GM12878 (cell line): ENCODE results near the gene EP400. TPM values are rescaled to one million over a fixed set of nuclear protein-coding genes. Genes with fewer than 3 reads are reported as not detected.

ENCODE experiments used
- ATAC-seq: fragments of 200-7000 bp; cut with Tn5 transposase; 3 replicates; pipeline ENCODE4 v1.9.1; 2020; ENCODE audit warnings: mild to moderate bottlenecking, moderate library complexity
- BruUV-seq: library from RNA; stranded (reverse); fragments of 400-500 nt; replicated peaks from 2 replicates; lab custom pipeline; 2021; lab: Mats Ljungman, UMichigan
- CTCF ChIA-PET: fragments of 300-600 bp; sonication (Branson Sonifier 250); formaldehyde crosslinking; extraction: SDS; loops from one replicate; lab custom pipeline; 2021; ENCODE audit warnings: inconsistent platforms; lab: Yijun Ruan, JAX
- POLR2A ChIA-PET: fragments of 350-600 bp; formaldehyde crosslinking; extraction: SDS; loops from one replicate; lab custom pipeline; 2021; ENCODE audit warnings: inconsistent platforms; lab: Charles Lee
- RAD21 ChIA-PET: fragments of 300-600 bp; sonication (Branson Sonifier 250); formaldehyde crosslinking; loops from one replicate; lab custom pipeline; 2023; ENCODE audit warnings: antibody characterized with exemption; ENCODE audit not compliant: unreplicated experiment; lab: Charles Lee
- SMC1A ChIA-PET: fragments of 300-600 bp; sonication (Branson Sonifier 250); formaldehyde crosslinking; loops from one replicate; lab custom pipeline; 2023; ENCODE audit not compliant: unreplicated experiment, uncharacterized antibody; lab: Charles Lee
- DNase-seq: peaks from one replicate; pipeline ENCODE4 v3.0.0-alpha.2; 2011; ENCODE audit warnings: low read depth, low spot score
- FAIRE-seq: peaks from 3 replicates; lab custom pipeline; 2011; peaks lifted over from hg19 to GRCh38; lab: Jason Lieb, UNC
- H2AFZ ChIP-seq: 2 replicates; pipeline ENCODE4 v1.6.0; 2011; ENCODE audit warnings: low read depth, low read length, control low read depth; ENCODE audit not compliant: control insufficient read depth
- H3K27ac ChIP-seq: 2 replicates; pipeline ENCODE4 v1.5.1; 2011; ENCODE audit warnings: control low read depth; ENCODE audit not compliant: control insufficient read depth, insufficient read depth
- H3K27me3 ChIP-seq, 2 experiments: replicated peaks in 1 of 2; 2 replicates each; pipeline versions ENCODE4 v1.6.0 to v1.6.1; 2011; ENCODE audit warnings: low read length in 1 of 2; ENCODE audit not compliant: control insufficient read depth in 2 of 2, insufficient read depth in 2 of 2
- H3K36me3 ChIP-seq, 2 experiments: 2 replicates each; pipeline ENCODE4 v1.5.1; 2011; ENCODE audit warnings: low read length in 1 of 2; ENCODE audit not compliant: control insufficient read depth in 2 of 2, insufficient read depth in 2 of 2
- H3K4me1 ChIP-seq: 2 replicates; pipeline ENCODE4 v1.6.1; 2011; ENCODE audit warnings: mild to moderate bottlenecking, low read length, moderate library complexity, mixed read lengths; ENCODE audit not compliant: control insufficient read depth, insufficient read depth
- H3K4me2 ChIP-seq: 2 replicates; pipeline ENCODE4 v1.6.0; 2011; ENCODE audit warnings: control low read depth; ENCODE audit not compliant: control insufficient read depth, insufficient read depth
- H3K4me3 ChIP-seq: fragments of 200-600 bp; sonication (generic); 2 replicates; pipeline ENCODE4 v1.5.1; 2016
- H3K79me2 ChIP-seq: 2 replicates; pipeline ENCODE4 v1.6.0; 2011; ENCODE audit warnings: low read length; ENCODE audit not compliant: control insufficient read depth, insufficient read depth
- H3K9ac ChIP-seq: 2 replicates; pipeline ENCODE4 v1.8.0; 2011; ENCODE audit warnings: low read length, control low read depth, mixed read lengths; ENCODE audit not compliant: control insufficient read depth, insufficient read depth
- H3K9me3 ChIP-seq: replicated peaks from 3 replicates; pipeline ENCODE4 v1.5.1; 2011; ENCODE audit warnings: mild to moderate bottlenecking, low read length; ENCODE audit not compliant: control insufficient read depth, insufficient read depth
- H4K20me1 ChIP-seq: 2 replicates; pipeline ENCODE4 v1.6.0; 2011; ENCODE audit not compliant: control insufficient read depth, insufficient read depth
- BRCA1 ChIP-seq: IDR thresholded peaks from 2 replicates; pipeline ENCODE4 v1.6.1; 2011; ENCODE audit warnings: low read depth, low read length, improper control_type of control experiment
- CREB1 ChIP-seq: IDR thresholded peaks from 2 replicates; pipeline ENCODE4 v1.6.1; 2012; ENCODE audit warnings: low read depth, mild to moderate bottlenecking, inconsistent platforms
- EZH2 ChIP-seq: IDR thresholded peaks from 2 replicates; pipeline ENCODE4 v1.6.1; 2012; ENCODE audit warnings: low read depth, mild to moderate bottlenecking, control low read depth, inconsistent platforms, low read length, borderline replicate concordance; ENCODE audit not compliant: control insufficient read depth
- FOS ChIP-seq: IDR thresholded peaks from 3 replicates; pipeline ENCODE4 v1.6.1; 2011; ENCODE audit warnings: borderline replicate concordance; ENCODE audit not compliant: insufficient read length; ENCODE audit errors: extremely low read depth
- FOXM1 ChIP-seq: IDR thresholded peaks from 2 replicates; pipeline ENCODE4 v1.6.1; 2012; ENCODE audit warnings: low read depth, mild to moderate bottlenecking, inconsistent platforms, low read length, moderate library complexity
- GATAD2B ChIP-seq: fragments of 450-650 bp; conservative IDR thresholded peaks from 2 replicates; pipeline ENCODE4 v1.6.1; 2017; ENCODE audit warnings: low read depth, mild to moderate bottlenecking, moderate library complexity
- JUNB ChIP-seq: IDR thresholded peaks from 2 replicates; pipeline ENCODE4 v1.6.1; 2016; ENCODE audit warnings: antibody characterized with exemption, mild to moderate bottlenecking
- KDM1A ChIP-seq: fragments of 200-600 bp; sonication (generic); IDR thresholded peaks from 2 replicates; pipeline ENCODE4 v1.6.1; 2016; ENCODE audit warnings: borderline replicate concordance
- NBN ChIP-seq: fragments of 450-650 bp; IDR thresholded peaks from 2 replicates; pipeline ENCODE4 v1.6.1; 2016
- RELA ChIP-seq: fragments of 450-650 bp; IDR thresholded peaks from 2 replicates; pipeline ENCODE4 v1.8.0; 2014; ENCODE audit warnings: borderline replicate concordance; ENCODE audit not compliant: partially characterized antibody
- SMARCA5 ChIP-seq: fragments of 450-650 bp; IDR thresholded peaks from 2 replicates; pipeline ENCODE4 v1.6.1; 2017; ENCODE audit warnings: mild to moderate bottlenecking
- SRF ChIP-seq, 2 experiments: IDR thresholded peaks; 2 replicates each; pipeline ENCODE4 v1.6.1; 2011; ENCODE audit warnings: low read depth in 2 of 2, low read length in 2 of 2, mild to moderate bottlenecking in 1 of 2, moderate library complexity in 1 of 2
- YBX1 ChIP-seq: fragments of 450-650 bp; IDR thresholded peaks from 2 replicates; pipeline ENCODE4 v1.6.1; 2016; ENCODE audit warnings: antibody characterized with exemption
- WGBS: methylation state at CpG from one replicate; pipeline ENCODE4 v1.1.6; 2016; ENCODE audit warnings: low lambda C conversion rate; ENCODE audit not compliant: insufficient replicate concordance, insufficient coverage; ENCODE audit errors: missing lambda C conversion rate; 5-methylcytosine and 5-hydroxymethylcytosine counted together
- in situ Hi-C: fragments of 300-500 bp; cut with MboI; formaldehyde crosslinking; loops from 9 replicates; pipeline ENCODE4 v1.14.3; 2018; ENCODE audit warnings: mixed read lengths
- intact Hi-C: fragments of 100-400 bp; cut with micrococcal nuclease; formaldehyde crosslinking; loops from one replicate; pipeline ENCODE4 v1.14.2; 2022; ENCODE audit not compliant: unreplicated experiment
- polyA plus RNA-seq, 11 experiments: library from polyadenylated mRNA; depleted of rRNA in 4 of 11; unstranded in 6 of 11; stranded (reverse) in 5 of 11; fragments of >200 nt; fragmentation: Nextera tagmentation in 4 of 11; fragmentation: Illumina TruSeq in 1 of 11; extraction: Ambion mirVana in 4 of 11; extraction: Trizol in 1 of 11; gene quantifications; 1 replicate in 1 of 11; 2 replicates in 10 of 11; pipeline versions ENCODE4 v1.2.1 to v1.2.3, GENCODE V29; 2011 to 2016; ENCODE audit warnings: inconsistent platforms in 2 of 11, missing spikeins in 2 of 11, low read depth in 1 of 11
- total RNA-seq, 4 experiments: library from RNA; depleted of rRNA in 3 of 4; stranded (reverse); fragments of >200 nt in 3 of 4; fragmentation: Illumina TruSeq in 1 of 4; extraction: Trizol in 1 of 4; gene quantifications; 2 replicates each; pipeline versions ENCODE4 v1.2.1 to v1.2.3, GENCODE V29; 2013 to 2021
- TF ChIP-seq, protein P1 (sequence below): IDR thresholded peaks from 2 replicates; pipeline ENCODE4 v1.6.1; 2012; ENCODE audit warnings: low read depth, low read length, improper control_type of control experiment
- TF ChIP-seq, protein P2 (sequence below): IDR thresholded peaks from 2 replicates; pipeline ENCODE4 v1.6.1; 2011; ENCODE audit warnings: low read depth, low read length, improper control_type of control experiment, borderline replicate concordance
- TF ChIP-seq, protein P3 (sequence below): IDR thresholded peaks from 2 replicates; pipeline ENCODE4 v1.6.1; 2011; ENCODE audit warnings: borderline replicate concordance, low read depth, mild to moderate bottlenecking, moderate library complexity, mixed read lengths, low read length; ENCODE audit not compliant: insufficient read depth; ENCODE audit errors: extremely low read length

Gene EP400
- total and polyA plus RNA-seq, 10 of the 15 experiments (the other 5 are each of a cell fraction or from before 2014, with no cell fraction given): 3.8 to 44.2 (median 8.4) TPM

DNA sequence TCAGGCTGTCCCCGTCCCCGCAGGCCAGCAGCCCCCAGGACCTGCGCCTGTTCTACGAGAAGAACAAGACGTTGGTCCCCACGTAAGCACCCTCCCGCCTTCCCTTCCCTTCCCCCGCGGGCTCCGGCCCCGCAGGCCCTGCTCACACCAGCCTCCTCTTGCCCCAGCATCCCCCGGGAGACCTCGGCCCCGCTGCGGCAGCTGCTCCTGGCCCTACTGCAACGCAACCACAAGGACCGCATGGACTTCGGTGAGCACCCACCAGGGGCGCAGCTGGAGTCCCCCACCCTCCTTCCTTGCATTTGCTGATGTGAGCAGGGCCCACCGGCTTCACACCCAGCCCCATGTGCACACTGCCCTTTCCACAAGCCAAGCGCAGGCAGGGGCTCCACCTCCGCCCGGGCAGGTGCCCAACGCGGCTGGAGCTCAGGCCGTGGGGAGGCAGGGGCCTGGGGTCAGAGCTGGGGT, 40.0 kb upstream of the EP400 start:
- H3K27me3 ChIP-seq: no peaks in the 10 kb centered on the region
- H3K9me3 ChIP-seq: no peaks in the 10 kb centered on the region
- BruUV-seq: no TSS peak
- POLR2A ChIA-PET: no interaction called here
- no peak overlapping the region for H3K4me2 ChIP-seq
- no peak overlapping the region for H3K4me3 ChIP-seq
- no peaks in the 10 kb centered on the region for H3K4me1 ChIP-seq
- 92% methylated on average over 22 of the region's 26 CpGs for WGBS
- SMC1A ChIA-PET: no interaction called here
- RAD21 ChIA-PET: no interaction called here
- no peaks in the 10 kb centered on the region for H4K20me1 ChIP-seq
- no peak overlapping the region for H2AFZ ChIP-seq
- H3K9ac ChIP-seq: no peak overlapping the region
- in situ Hi-C loops (no loop called here), intact Hi-C loops (no loop called here)
- ATAC-seq: no peak
- FAIRE-seq: no peak
- H3K27ac ChIP-seq: no peak overlapping the region
- no peak for DNase-seq
- no peaks in the 10 kb centered on the region; a peak in 2 of 4 replicates for H3K36me3 ChIP-seq
- CTCF ChIA-PET: no interaction called here
- H3K79me2 ChIP-seq: no peaks in the 10 kb centered on the region
- TF ChIP-seq NBN (no peak), FOS (no peak), RELA (no peak), CREB1 (no peak), YBX1 (no peak), SMARCA5 (no peak), FOXM1 (no peak), EZH2 (no peak), GATAD2B (no peak), JUNB (no peak), KDM1A (no peak), BRCA1 (no peak), SRF (IDR thresholded peaks at IDR 0.05; ENCODE audit: low read depth in 2 of 2, low read length in 2 of 2) (no peak)
- TF ChIP-seq, protein P1, sequence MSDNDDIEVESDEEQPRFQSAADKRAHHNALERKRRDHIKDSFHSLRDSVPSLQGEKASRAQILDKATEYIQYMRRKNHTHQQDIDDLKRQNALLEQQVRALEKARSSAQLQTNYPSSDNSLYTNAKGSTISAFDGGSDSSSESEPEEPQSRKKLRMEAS: no peak
- TF ChIP-seq, protein P2, sequence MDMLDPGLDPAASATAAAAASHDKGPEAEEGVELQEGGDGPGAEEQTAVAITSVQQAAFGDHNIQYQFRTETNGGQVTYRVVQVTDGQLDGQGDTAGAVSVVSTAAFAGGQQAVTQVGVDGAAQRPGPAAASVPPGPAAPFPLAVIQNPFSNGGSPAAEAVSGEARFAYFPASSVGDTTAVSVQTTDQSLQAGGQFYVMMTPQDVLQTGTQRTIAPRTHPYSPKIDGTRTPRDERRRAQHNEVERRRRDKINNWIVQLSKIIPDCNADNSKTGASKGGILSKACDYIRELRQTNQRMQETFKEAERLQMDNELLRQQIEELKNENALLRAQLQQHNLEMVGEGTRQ: no peak
- TF ChIP-seq, protein P3, sequence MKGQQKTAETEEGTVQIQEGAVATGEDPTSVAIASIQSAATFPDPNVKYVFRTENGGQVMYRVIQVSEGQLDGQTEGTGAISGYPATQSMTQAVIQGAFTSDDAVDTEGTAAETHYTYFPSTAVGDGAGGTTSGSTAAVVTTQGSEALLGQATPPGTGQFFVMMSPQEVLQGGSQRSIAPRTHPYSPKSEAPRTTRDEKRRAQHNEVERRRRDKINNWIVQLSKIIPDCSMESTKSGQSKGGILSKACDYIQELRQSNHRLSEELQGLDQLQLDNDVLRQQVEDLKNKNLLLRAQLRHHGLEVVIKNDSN: no peak
